Measurements from ENCODE around the gene SLC9B2.
A peak's percentile ranks its signal among the peaks of the same experiment; 100 is the strongest.

SLC9B2 gene

GRCh38 chr4:103076747-103077347 is at the start of gene SLC9B2:
Gene SLC9B2 (minus strand): TSS chr4:103076761. CDS start chr4:103067550, 9,211 bp downstream.
- peak in 1 of 2 experiments; percentile 32 for DNase-seq

DNA sequence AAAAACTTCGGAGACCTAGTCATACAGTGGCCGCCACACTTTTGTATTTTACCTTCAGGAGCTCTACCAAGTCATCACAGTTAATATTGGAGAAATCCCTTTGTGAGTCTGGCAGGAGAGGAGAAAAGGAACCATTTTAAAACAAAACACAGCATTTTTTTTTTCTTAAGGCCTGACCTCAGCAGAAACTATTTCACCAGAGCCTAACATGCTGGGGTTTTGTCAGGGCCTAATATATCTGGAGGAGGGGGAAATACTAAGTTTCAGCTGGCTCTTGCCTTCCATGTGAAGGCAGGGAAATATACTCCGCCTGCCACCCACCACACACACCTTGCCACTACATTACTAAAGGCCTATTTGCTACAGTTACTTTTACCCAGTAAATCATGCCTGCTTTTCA is 49.6 kb upstream of the SLC9B2 start:
- no peak for DNase-seq

- DNase-seq = no peak
Measured at GRCh38 chr4:103123114-103123513, 46.6 kb upstream of the SLC9B2 start.

- no peak for DNase-seq
Measured at GRCh38 chr4:103118166-103118565, 41.6 kb upstream of the SLC9B2 start.

- no peak for DNase-seq
Measured at GRCh38 chr4:103111598-103111997, 35.0 kb upstream of the SLC9B2 start.

DNA sequence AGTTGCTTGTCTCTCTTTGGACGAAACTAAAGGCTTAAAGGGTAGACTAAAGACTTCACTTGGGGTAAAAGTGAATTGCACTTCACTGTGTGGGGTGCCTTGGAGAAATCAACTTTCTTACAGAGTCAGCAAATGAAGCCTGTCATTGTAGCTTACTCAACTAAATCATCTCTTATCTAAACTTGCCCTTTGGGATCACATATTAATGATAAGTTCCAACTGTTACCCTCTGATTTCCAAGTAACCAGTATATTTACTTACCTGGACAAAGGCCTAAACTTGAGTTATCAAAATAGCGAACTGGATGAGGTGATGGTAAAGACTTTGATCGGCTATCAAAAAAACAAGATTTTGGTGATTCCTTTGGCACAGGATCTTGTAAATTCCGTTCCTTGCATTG is 32.0 kb upstream of the SLC9B2 start:
- no peak for DNase-seq

DNA sequence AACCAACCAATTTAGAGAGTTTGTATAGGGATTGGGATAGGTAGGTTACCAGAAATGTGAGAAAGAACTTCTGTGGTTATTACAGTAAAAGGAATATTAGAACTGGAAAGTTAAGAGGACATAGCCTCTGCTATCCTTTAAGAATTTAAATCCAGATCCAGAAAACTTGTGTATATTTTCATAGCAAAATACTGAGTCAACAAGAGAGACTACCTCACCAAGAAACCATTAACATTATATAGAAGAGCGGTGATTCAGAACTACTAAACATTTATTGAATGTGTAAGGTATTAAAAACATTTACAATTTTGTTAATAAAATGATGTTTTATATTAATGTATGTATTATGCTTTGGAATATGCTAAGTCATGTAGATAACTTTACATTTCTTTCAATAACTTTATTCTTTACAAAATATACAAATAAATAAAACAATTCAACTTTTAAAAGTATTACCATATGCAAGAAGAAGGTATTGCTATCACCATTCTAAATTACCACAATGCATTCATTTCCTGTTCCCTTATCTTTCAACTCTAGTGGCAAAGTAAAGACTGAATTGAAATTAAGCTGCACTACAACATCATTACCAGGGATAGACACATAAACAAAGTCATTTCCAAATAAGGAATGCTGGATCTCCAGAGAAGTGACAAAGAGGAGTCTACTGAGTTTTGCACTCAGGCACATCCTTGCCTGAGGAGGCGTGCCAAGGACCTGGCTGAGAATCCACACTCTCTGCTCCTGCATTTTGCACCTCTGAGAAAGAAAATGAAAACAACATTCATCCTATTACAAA is 29.2 kb upstream of the SLC9B2 start:
- no peak for DNase-seq

DNA sequence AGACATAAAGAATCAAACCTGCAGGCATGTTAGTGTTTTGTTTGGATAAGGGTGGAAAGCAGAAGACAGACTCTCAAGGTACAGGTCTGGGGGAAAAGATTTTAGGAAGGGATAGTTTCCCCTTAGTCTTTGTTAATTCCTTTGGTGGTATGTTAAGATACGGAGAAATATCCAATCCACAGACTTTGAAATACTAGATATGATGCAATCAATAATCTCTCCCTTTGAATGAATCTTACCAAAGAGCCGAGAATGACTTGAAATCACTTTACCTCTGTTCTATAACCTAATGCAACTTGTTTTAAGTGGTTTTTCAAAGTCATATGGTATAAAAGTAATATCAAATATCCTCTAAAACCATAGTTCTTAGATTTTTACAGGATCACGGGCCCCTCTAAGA is 28.3 kb upstream of the SLC9B2 start:
- DNase-seq = no peak

- no peak for DNase-seq
Measured at GRCh38 chr4:103100691-103101090, 24.1 kb upstream of the SLC9B2 start.

GRCh38 chr4:103099691-103100392 is 23.3 kb upstream of the SLC9B2 start, which contains the start of gene BDH2:
Gene BDH2 (minus strand): TSS chr4:103099834. CDS start chr4:103096254, 3,580 bp downstream.
- peak; percentile 44 to 71 for DNase-seq

DNA sequence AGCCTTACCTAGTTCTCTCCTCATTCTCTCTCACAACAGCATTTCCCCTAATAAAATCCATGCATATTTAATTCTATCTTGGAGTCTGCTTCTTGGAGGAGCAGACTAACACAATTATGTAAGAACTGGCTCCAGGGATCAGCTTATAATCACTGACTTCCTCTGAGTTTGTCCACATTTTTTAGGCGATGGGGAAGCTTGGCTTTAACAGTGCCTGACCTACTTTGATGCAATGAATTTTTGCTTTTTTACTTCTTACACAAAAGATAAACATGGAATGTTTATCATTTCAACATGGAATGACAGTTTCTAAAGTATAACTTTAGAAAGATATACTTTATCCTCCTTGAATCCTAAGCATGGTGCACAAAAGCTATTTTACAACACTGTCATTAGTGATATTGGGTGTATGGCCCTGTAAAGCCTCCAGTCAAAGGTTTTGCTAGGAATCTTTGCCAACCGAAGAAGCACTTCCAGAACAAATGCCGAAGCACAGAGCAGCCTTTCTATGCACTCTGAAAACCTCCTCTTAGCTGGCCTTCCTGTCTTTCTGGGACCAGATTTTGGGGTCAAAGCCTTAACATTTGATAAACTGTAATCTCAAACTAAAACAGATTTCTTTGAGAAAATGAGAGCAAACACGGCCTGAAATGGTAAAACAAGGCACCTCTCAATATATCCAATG is 22.3 kb upstream of the SLC9B2 start:
- no peak for DNase-seq

- DNase-seq = no peak
Measured at GRCh38 chr4:103098341-103098740, 21.8 kb upstream of the SLC9B2 start.

- no peak for DNase-seq
Measured at GRCh38 chr4:103097112-103097511, 20.6 kb upstream of the SLC9B2 start.

DNA sequence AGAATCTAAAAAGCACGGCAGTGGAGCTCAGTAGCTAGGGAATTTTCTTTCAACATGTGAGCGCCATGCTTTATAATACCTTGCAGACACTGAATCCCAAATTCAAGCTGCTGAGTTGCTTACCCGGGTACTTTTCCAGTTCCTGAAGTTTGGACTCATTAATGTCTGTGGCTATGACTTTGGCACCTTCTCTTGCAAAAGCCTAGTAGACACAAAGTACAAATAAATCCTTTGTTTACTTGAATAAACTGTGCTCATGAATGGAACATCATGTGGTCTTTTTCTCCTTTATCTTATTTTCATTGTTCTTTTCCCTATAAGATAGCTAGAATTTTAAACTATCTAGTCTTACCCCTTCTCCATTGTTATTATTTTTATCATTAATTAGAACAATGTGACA is 18.5 kb upstream of the SLC9B2 start:
- no peak for DNase-seq

DNA sequence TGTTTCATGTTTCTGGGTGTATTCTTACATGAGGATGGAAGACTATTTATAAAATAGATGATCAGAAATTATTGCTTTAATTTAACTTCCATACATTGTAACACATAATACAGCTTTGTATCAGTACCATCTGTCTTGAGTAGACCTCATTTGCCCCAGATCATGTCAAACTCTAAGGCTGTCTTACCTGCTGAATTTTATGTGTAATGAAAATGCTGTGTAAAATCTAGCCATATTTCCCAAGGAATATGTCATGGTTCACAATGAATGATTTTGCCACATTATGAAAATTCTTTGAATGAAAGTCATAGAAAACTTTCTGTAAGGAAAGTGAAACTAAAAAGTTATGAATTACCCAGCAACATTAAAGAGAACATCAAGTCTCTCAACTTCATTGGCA is 15.7 kb upstream of the SLC9B2 start:
- DNase-seq = no peak

- DNase-seq = peak in 1 of 2 experiments; percentile 67
Measured at GRCh38 chr4:103091601-103092223, 15.2 kb upstream of the SLC9B2 start.

GRCh38 chr4:103089481-103089880 is 12.9 kb upstream of the SLC9B2 start:
- DNase-seq = no peak

DNA sequence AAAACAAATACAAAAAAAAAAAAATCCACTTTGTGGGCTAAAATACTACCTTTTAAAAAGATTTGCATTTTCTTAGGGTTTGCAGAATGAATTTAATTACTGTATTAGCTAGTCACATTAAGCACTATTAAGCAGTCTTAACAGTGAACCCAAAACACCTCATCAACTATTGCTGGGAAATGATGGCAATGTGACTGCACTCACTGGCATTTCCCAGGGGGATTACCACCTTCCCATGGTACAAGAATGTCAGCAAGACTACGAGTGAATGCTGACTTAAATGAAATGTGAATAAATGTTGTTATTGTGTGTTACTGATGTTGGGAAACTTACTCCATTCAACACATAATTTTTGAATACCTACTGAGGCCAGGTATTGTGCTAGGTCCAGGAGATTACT is 10.0 kb upstream of the SLC9B2 start:
- DNase-seq = no peak

DNA sequence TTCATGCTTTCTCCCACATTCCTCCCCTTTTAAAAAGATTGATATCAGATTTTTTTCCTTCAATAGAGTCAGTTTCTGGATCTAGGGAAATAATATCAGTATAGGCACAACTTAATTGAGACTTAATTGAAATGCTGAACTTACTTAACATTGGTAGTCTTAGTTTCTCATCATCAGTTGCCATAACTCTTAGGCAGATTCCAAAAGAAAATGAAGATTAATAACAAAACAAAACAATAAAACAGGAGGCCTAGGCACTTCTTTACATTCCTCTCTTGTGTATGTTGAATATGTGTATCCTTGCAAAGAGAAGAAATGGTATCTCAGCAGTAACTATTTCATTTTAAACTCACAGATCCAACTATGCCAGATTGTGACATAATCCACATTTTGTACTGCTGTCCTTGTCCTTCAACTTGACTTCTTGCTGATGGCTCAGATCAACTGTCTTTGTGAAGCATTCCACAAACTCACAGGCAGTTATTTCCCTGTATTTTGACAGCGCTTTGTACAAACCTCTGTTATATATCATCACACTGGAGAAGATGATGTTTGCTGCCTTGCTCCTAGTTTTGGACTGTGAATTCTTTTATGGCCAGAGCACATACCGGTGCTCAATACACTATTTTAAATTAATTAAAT is 9.1 kb upstream of the SLC9B2 start:
- no peak for DNase-seq

GRCh38 chr4:103079621-103080020 is 3.1 kb upstream of the SLC9B2 start:
- no peak for DNase-seq

- DNase-seq = peak in 1 of 2 experiments; percentile 47
Measured at GRCh38 chr4:103075894-103076746, 441 bp downstream of the SLC9B2 start.
